Lower lobe of right lung (tissue), 2 donors: ENCODE measurements around the gene COL1A1. TPM values are rescaled to one million over a fixed set of nuclear protein-coding genes. Genes with fewer than 3 reads are reported as not detected.

Source experiments
- ATAC-seq, 2 donors: fragments of 200-7000 bp; cut with Tn5 transposase; one replicate each; pipeline ENCODE4 v1.9.1; 2020 to 2022; ENCODE audit warnings: mild to moderate bottlenecking in 2 of 2, moderate library complexity in 2 of 2
- DNase-seq: peaks from one replicate; pipeline ENCODE4 v3.0.0-alpha.2; 2020
- H3K27ac ChIP-seq: fragments of 200-600 bp; one replicate; pipeline ENCODE4 v1.8.0; 2022
- H3K27me3 ChIP-seq: fragments of 200-600 bp; one replicate; pipeline ENCODE4 v1.8.0; 2022; ENCODE audit warnings: low read depth
- H3K36me3 ChIP-seq: fragments of 200-600 bp; one replicate; pipeline ENCODE4 v1.8.0; 2022; ENCODE audit warnings: mild to moderate bottlenecking
- H3K4me1 ChIP-seq: fragments of 200-600 bp; one replicate; pipeline ENCODE4 v1.8.0; 2022
- H3K4me3 ChIP-seq: fragments of 200-600 bp; one replicate; pipeline ENCODE4 v1.8.0; 2022; ENCODE audit warnings: mild to moderate bottlenecking
- H3K9me3 ChIP-seq: fragments of 200-600 bp; one replicate; pipeline ENCODE4 v1.8.0; 2022
- CTCF ChIP-seq: fragments of 200-600 bp; IDR thresholded peaks from one replicate; pipeline ENCODE4 v1.8.0; 2022; ENCODE audit warnings: antibody characterized with exemption, mild to moderate bottlenecking
- intact Hi-C: fragments of 100-400 bp; cut with DNase I; formaldehyde crosslinking; loops from one replicate; pipeline ENCODE4 v1.11.0; 2022
- total RNA-seq: library from RNA; stranded (reverse); fragmentation: NEBNext Ultra II Directional; extraction: Animal tissue kit (Norgen Biotek cat#: 25700); gene quantifications from one replicate; pipeline ENCODE4 v1.2.1, GENCODE V29; 2021
- donor health status: DM: no; HTN: yes; CAD: no; lungs with severe emphysema.

The COL1A1 gene
- total RNA-seq, 1 donor from 2014 or later: 142 TPM

- no peaks in the 10 kb centered on the region for H3K36me3 ChIP-seq
- H3K4me3 ChIP-seq: no peak overlapping the region
- H3K27ac ChIP-seq: peak overlapping the region; percentile 32
- intact Hi-C loops: no loop called here
- H3K9me3 ChIP-seq: no peaks in the 10 kb centered on the region
- ATAC-seq (peak in 1 of 2 donors; percentile 21), DNase-seq (no peak)
- no peak for TF ChIP-seq CTCF
- peaks cover 47% of the 10 kb centered on the region for H3K4me1 ChIP-seq
- H3K27me3 ChIP-seq: no peaks in the 10 kb centered on the region
Measured at GRCh38 chr17:50219342-50219741, 17.9 kb upstream of the COL1A1 start.

GRCh38 chr17:50218771-50219315 lies 17.4 kb upstream of the COL1A1 start:
- TF ChIP-seq CTCF: no peak
- intact Hi-C loops: no loop called here
- H3K9me3 ChIP-seq: no peaks in the 10 kb centered on the region
- DNase-seq (no peak), ATAC-seq (no peak)
- peak overlapping the region; percentile 32 for H3K27ac ChIP-seq
- H3K4me3 ChIP-seq: no peak overlapping the region
- H3K36me3 ChIP-seq: no peaks in the 10 kb centered on the region
- H3K27me3 ChIP-seq: no peaks in the 10 kb centered on the region
- H3K4me1 ChIP-seq: peaks cover 47% of the 10 kb centered on the region

- intact Hi-C loops: no loop called here
- no peaks in the 10 kb centered on the region for H3K9me3 ChIP-seq
- H3K4me3 ChIP-seq: no peak overlapping the region
- DNase-seq (no peak), ATAC-seq (no peak)
- TF ChIP-seq CTCF: no peak
- peak overlapping the region; percentile 32 for H3K27ac ChIP-seq
- no peaks in the 10 kb centered on the region for H3K27me3 ChIP-seq
- H3K4me1 ChIP-seq: peaks cover 47% of the 10 kb centered on the region
- H3K36me3 ChIP-seq: no peaks in the 10 kb centered on the region
Measured at GRCh38 chr17:50218071-50218759, 16.8 kb upstream of the COL1A1 start.

- Histone ChIP-seq H3K4me3 (no peak overlapping the region), H3K27ac (peak overlapping the region; percentile 32), H3K36me3 (no peaks in the 10 kb centered on the region), H3K9me3 (no peaks in the 10 kb centered on the region), H3K4me1 (peaks cover 41% of the 10 kb centered on the region), H3K27me3 (no peaks in the 10 kb centered on the region)
- ATAC-seq: no peak
- intact Hi-C loops: no loop called here
- no peak for TF ChIP-seq CTCF
- no peak for DNase-seq
Measured at GRCh38 chr17:50217591-50217990, 16.2 kb upstream of the COL1A1 start.

GRCh38 chr17:50214976-50215760 lies 13.7 kb upstream of the COL1A1 start:
- H3K36me3 ChIP-seq: no peaks in the 10 kb centered on the region
- H3K4me1 ChIP-seq: peaks cover 36% of the 10 kb centered on the region
- H3K27ac ChIP-seq: peak overlapping the region; percentile 6
- H3K27me3 ChIP-seq: no peaks in the 10 kb centered on the region
- no peak for TF ChIP-seq CTCF
- no peaks in the 10 kb centered on the region for H3K9me3 ChIP-seq
- H3K4me3 ChIP-seq: no peak overlapping the region
- ATAC-seq (no peak), DNase-seq (no peak)
- intact Hi-C loops: no loop called here
